ENCODE results near the gene COBLL1. TPM values are rescaled to one million over a fixed set of nuclear protein-coding genes. Genes with fewer than 3 reads are reported as not detected.

Gene COBLL1
- total and polyA plus RNA-seq, 4 donors = 16.3 to 114 (median 36.4) TPM

- 71% methylated on average over 2 of the region's 2 CpGs for WGBS
- H3K27me3 ChIP-seq (ENCODE audit: control insufficient read depth in 4 of 4, insufficient read depth in 4 of 4, low read length in 3 of 4) = no peaks in the 10 kb centered on the region
- no peak overlapping the region for H3K4me3 ChIP-seq (ENCODE audit: low read depth in 1 of 3, low read length in 3 of 3)
- no peaks in the 10 kb centered on the region for H3K9me3 ChIP-seq (ENCODE audit: control insufficient read depth in 4 of 4, low read length in 3 of 4)
- H3K27ac ChIP-seq (ENCODE audit: low read depth in 1 of 2, low read length in 2 of 2) = no peak overlapping the region
- no peak for DNase-seq (ENCODE audit: low spot score)
- H3K9ac ChIP-seq (ENCODE audit: low read depth in 1 of 2, low read length in 2 of 2) = no peak overlapping the region
- peaks cover 0 to 5% (median 0%) of the 10 kb centered on the region in 4 donors for H3K4me1 ChIP-seq (ENCODE audit: control insufficient read depth in 4 of 4, insufficient read depth in 4 of 4, low read length in 3 of 4)
- no peaks in the 10 kb centered on the region for H3K36me3 ChIP-seq (ENCODE audit: control insufficient read depth in 4 of 4, insufficient read depth in 3 of 4, low read depth in 1 of 4, low read length in 3 of 4)
- TF ChIP-seq YY1 (IDR thresholded peaks at IDR 0.05) (no peak), HNF4A (conservative IDR thresholded peaks at IDR 0.05) (no peak), GABPA (IDR thresholded peaks at IDR 0.05 in 1 of 2, conservative IDR thresholded peaks at IDR 0.05 in 1 of 2) (no peak), TAF1 (conservative IDR thresholded peaks at IDR 0.05) (no peak), NR2F2 (IDR thresholded peaks at IDR 0.05) (no peak), FOXA1 (IDR thresholded peaks at IDR 0.05) (no peak), JUND (IDR thresholded peaks at IDR 0.05) (no peak), RXRA (IDR thresholded peaks at IDR 0.05) (no peak), SP1 (IDR thresholded peaks at IDR 0.05) (no peak), ATF3 (IDR thresholded peaks at IDR 0.05) (no peak)
Observed at GRCh38 chr2:164859251-164859818, 17.7 kb upstream of the COBLL1 start.

GRCh38 chr2:164852086-164852485 lies 10.5 kb upstream of the COBLL1 start:
- no peak overlapping the region for H3K27ac ChIP-seq (ENCODE audit: low read depth in 1 of 2, low read length in 2 of 2)
- H3K36me3 ChIP-seq (ENCODE audit: control insufficient read depth in 4 of 4, insufficient read depth in 3 of 4, low read depth in 1 of 4, low read length in 3 of 4) = no peaks in the 10 kb centered on the region
- no peak overlapping the region for H3K9ac ChIP-seq (ENCODE audit: low read depth in 1 of 2, low read length in 2 of 2)
- 95% methylated on average over 4 of the region's 4 CpGs for WGBS
- DNase-seq (ENCODE audit: low spot score) = no peak
- H3K9me3 ChIP-seq (ENCODE audit: control insufficient read depth in 4 of 4, low read length in 3 of 4) = no peaks in the 10 kb centered on the region
- TF ChIP-seq SP1 (IDR thresholded peaks at IDR 0.05) (no peak), NR2F2 (IDR thresholded peaks at IDR 0.05) (no peak), EGR1 (IDR thresholded peaks at IDR 0.05; ENCODE audit: low read depth in 2 of 2) (no peak), FOXA1 (IDR thresholded peaks at IDR 0.05) (no peak), GABPA (IDR thresholded peaks at IDR 0.05 in 1 of 2, conservative IDR thresholded peaks at IDR 0.05 in 1 of 2) (no peak), TAF1 (conservative IDR thresholded peaks at IDR 0.05) (no peak), YY1 (IDR thresholded peaks at IDR 0.05) (no peak), RAD21 (IDR thresholded peaks at IDR 0.05) (no peak), JUND (IDR thresholded peaks at IDR 0.05) (no peak), HNF4G (IDR thresholded peaks at IDR 0.05) (no peak), FOXA2 (IDR thresholded peaks at IDR 0.05) (no peak), ATF3 (IDR thresholded peaks at IDR 0.05) (no peak), ZBTB33 (IDR thresholded peaks at IDR 0.05) (no peak), HNF4A (conservative IDR thresholded peaks at IDR 0.05) (no peak), REST (IDR thresholded peaks at IDR 0.05) (no peak), RXRA (IDR thresholded peaks at IDR 0.05) (no peak)
- TF ChIP-seq, protein P1, sequence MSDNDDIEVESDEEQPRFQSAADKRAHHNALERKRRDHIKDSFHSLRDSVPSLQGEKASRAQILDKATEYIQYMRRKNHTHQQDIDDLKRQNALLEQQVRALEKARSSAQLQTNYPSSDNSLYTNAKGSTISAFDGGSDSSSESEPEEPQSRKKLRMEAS (IDR thresholded peaks at IDR 0.05) = no peak
- TF ChIP-seq, protein P2, sequence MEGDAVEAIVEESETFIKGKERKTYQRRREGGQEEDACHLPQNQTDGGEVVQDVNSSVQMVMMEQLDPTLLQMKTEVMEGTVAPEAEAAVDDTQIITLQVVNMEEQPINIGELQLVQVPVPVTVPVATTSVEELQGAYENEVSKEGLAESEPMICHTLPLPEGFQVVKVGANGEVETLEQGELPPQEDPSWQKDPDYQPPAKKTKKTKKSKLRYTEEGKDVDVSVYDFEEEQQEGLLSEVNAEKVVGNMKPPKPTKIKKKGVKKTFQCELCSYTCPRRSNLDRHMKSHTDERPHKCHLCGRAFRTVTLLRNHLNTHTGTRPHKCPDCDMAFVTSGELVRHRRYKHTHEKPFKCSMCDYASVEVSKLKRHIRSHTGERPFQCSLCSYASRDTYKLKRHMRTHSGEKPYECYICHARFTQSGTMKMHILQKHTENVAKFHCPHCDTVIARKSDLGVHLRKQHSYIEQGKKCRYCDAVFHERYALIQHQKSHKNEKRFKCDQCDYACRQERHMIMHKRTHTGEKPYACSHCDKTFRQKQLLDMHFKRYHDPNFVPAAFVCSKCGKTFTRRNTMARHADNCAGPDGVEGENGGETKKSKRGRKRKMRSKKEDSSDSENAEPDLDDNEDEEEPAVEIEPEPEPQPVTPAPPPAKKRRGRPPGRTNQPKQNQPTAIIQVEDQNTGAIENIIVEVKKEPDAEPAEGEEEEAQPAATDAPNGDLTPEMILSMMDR (IDR thresholded peaks at IDR 0.05; ENCODE audit: low read depth, low read length, missing input control) = no peak
- no peak overlapping the region for H3K4me3 ChIP-seq (ENCODE audit: low read depth in 1 of 3, low read length in 3 of 3)
- peaks cover 0 to 4% (median 2%) of the 10 kb centered on the region in 4 donors for H3K4me1 ChIP-seq (ENCODE audit: control insufficient read depth in 4 of 4, insufficient read depth in 4 of 4, low read length in 3 of 4)
- H3K27me3 ChIP-seq (ENCODE audit: control insufficient read depth in 4 of 4, insufficient read depth in 4 of 4, low read length in 3 of 4) = no peaks in the 10 kb centered on the region
